Hepatocyte (in vitro differentiated cells): Measurements from ENCODE around the gene PDZD4.

Experiments
- CTCF ChIP-seq: fragments of 200-600 bp; sonication (generic); IDR thresholded peaks from 2 replicates; pipeline ENCODE4 v1.5.1; 2016; ENCODE audit warnings: antibody characterized with exemption, mild to moderate bottlenecking; ENCODE audit not compliant: poor library complexity
- EZH2 ChIP-seq: fragments of 200-600 bp; sonication (generic); IDR thresholded peaks from 2 replicates; pipeline ENCODE4 v1.6.1; 2016; ENCODE audit warnings: antibody characterized with exemption, mild to moderate bottlenecking, borderline replicate concordance

- TF ChIP-seq CTCF (no peak), EZH2 (no peak)
Measured at GRCh38 chrX:153877571-153878261, 47.4 kb upstream of the PDZD4 start.
